A549 treated with AZD2906 at 1 μM for 4 hours (cell line): ENCODE measurements around the gene MAGEA11. TPM values are rescaled to one million over a fixed set of nuclear protein-coding genes. Genes with fewer than 3 reads are reported as not detected.

ENCODE experiments used
- total RNA-seq: library from RNA; stranded (reverse); fragments of 200-300 nt; extraction: Qiagen RNA extraction; gene quantifications from 5 replicates; pipeline ENCODE4 v1.2.3, GENCODE V29; 2022

The MAGEA11 gene
- total RNA-seq: not detected in 5 replicates

GRCh38 chrX:149711545-149712236 is at the start of gene MAGEA11:
Gene MAGEA11, plus strand, starts transcription at chrX:149712060. Its CDS starts 1,100 bp downstream, at chrX:149713160.

Other genes with a start within 250 kb of the MAGEA11 start
- gene IDS, start 206.8 kb upstream of the MAGEA11 start, total RNA-seq: 90.2 to 95.3 TPM (median 92.7 TPM) in 5 replicates
- 20.6 to 22.5 TPM (median 21.3 TPM) in 5 replicates for gene EOLA1, start 171.0 kb upstream of the MAGEA11 start, total RNA-seq
- gene HSFX3, start 162.1 kb upstream of the MAGEA11 start, total RNA-seq: 0.07 TPM in 1 of 5 replicates, not detected in the others
- gene MAGEA9B, start 124.6 kb upstream of the MAGEA11 start, total RNA-seq: 0.06 TPM in 1 of 5 replicates, not detected in the others
- 0.13 to 0.18 TPM (median 0.15 TPM) in 4 of 5 replicates, not detected in the other for gene HSFX2, start 116.7 kb upstream of the MAGEA11 start, total RNA-seq
- gene TMEM185A, start 80.3 kb upstream of the MAGEA11 start, total RNA-seq: 24.7 to 29.3 TPM (median 28.6 TPM) in 5 replicates
- 0.28 to 0.37 TPM (median 0.31 TPM) in 5 replicates for gene HSFX1, start 62.0 kb downstream of the MAGEA11 start, total RNA-seq
- not detected in 5 replicates for gene MAGEA9, start 69.9 kb downstream of the MAGEA11 start, total RNA-seq
- gene MAGEA8, start 169.1 kb downstream of the MAGEA11 start, total RNA-seq: not detected in 5 replicates
- 0.11 to 0.17 TPM in 2 of 5 replicates, not detected in the others for gene HSFX4, start 217.5 kb downstream of the MAGEA11 start, total RNA-seq
- gene EOLA2, start 226.4 kb downstream of the MAGEA11 start, total RNA-seq: 52.9 to 61.6 TPM (median 58.5 TPM) in 5 replicates